Mesenchymal stem cell (in vitro differentiated cells and primary cell): ENCODE measurements around the gene BICRA.
A peak's percentile ranks its signal among the peaks of the same experiment; 100 is the strongest.

Experiments used
- DNase-seq: peaks from one replicate; pipeline ENCODE4 v3.0.0-alpha.2; 2013
- H2AFZ ChIP-seq: one replicate; pipeline ENCODE4 v1.6.1; 2013; ENCODE audit warnings: low read depth, mild to moderate bottlenecking, control low read depth, inconsistent platforms, low read length, moderate library complexity
- H2AK5ac ChIP-seq: 2 replicates; pipeline ENCODE4 v1.6.1; 2013; ENCODE audit warnings: low read length, moderate library complexity, mild to moderate bottlenecking, inconsistent platforms; ENCODE audit not compliant: severe bottlenecking
- H2BK120ac ChIP-seq: one replicate; pipeline ENCODE4 v1.6.1; 2013; ENCODE audit warnings: low read depth, mild to moderate bottlenecking, inconsistent platforms, low read length, moderate library complexity
- H2BK12ac ChIP-seq, 2 experiments: one replicate each; pipeline ENCODE4 v1.6.1; 2013; ENCODE audit warnings: inconsistent platforms in 2 of 2, low read length in 2 of 2, mild to moderate bottlenecking in 2 of 2, moderate library complexity in 2 of 2, control low read depth in 1 of 2
- H2BK15ac ChIP-seq: one replicate; pipeline ENCODE4 v1.6.1; 2013; ENCODE audit warnings: mild to moderate bottlenecking, low read depth, inconsistent platforms; ENCODE audit not compliant: poor library complexity, severe bottlenecking
- H2BK5ac ChIP-seq: 2 replicates; pipeline ENCODE4 v1.6.1; 2013; ENCODE audit warnings: low read depth, mild to moderate bottlenecking, low read length, control low read depth, inconsistent platforms; ENCODE audit not compliant: poor library complexity, severe bottlenecking
- H3K14ac ChIP-seq, 2 experiments: one replicate each; pipeline ENCODE4 v1.6.1; 2013; ENCODE audit warnings: inconsistent platforms in 2 of 2, low read length in 2 of 2, control low read depth in 1 of 2, mild to moderate bottlenecking in 1 of 2, moderate library complexity in 1 of 2
- H3K18ac ChIP-seq, 2 experiments: one replicate each; pipeline ENCODE4 v1.6.1; 2013; ENCODE audit warnings: inconsistent platforms in 2 of 2, low read length in 2 of 2, control low read depth in 1 of 2, low read depth in 1 of 2, mild to moderate bottlenecking in 1 of 2
- H3K23ac ChIP-seq, 2 experiments: one replicate each; pipeline ENCODE4 v1.6.1; 2013; ENCODE audit warnings: inconsistent platforms in 2 of 2, low read length in 2 of 2, mild to moderate bottlenecking in 2 of 2, moderate library complexity in 2 of 2, control low read depth in 1 of 2
- H3K27ac ChIP-seq: 2 replicates; pipeline ENCODE4 v1.5.1; 2013; ENCODE audit warnings: mild to moderate bottlenecking, moderate library complexity, low read length, control low read depth, inconsistent platforms; ENCODE audit not compliant: poor library complexity, severe bottlenecking
- H3K27me3 ChIP-seq, 2 experiments: 2 replicates each; pipeline versions ENCODE4 v1.6.1 to v1.7.0; 2013; ENCODE audit warnings: low read length in 2 of 2, mild to moderate bottlenecking in 2 of 2, moderate library complexity in 2 of 2, control low read depth in 1 of 2, inconsistent platforms in 1 of 2; ENCODE audit not compliant: control insufficient read depth in 1 of 2, insufficient read depth in 1 of 2
- H3K36me3 ChIP-seq, 2 experiments: 2 replicates each; pipeline versions ENCODE4 v1.6.1 to v1.7.0; 2013; ENCODE audit warnings: low read length in 2 of 2, control low read depth in 1 of 2, inconsistent platforms in 1 of 2, low read depth in 1 of 2, mild to moderate bottlenecking in 1 of 2; ENCODE audit not compliant: insufficient read depth in 2 of 2, control insufficient read depth in 1 of 2
- H3K4ac ChIP-seq, 2 experiments: one replicate each; pipeline ENCODE4 v1.6.1; 2013; ENCODE audit warnings: inconsistent platforms in 2 of 2, low read length in 2 of 2, mild to moderate bottlenecking in 2 of 2, moderate library complexity in 2 of 2, control low read depth in 1 of 2, low read depth in 1 of 2
- H3K4me1 ChIP-seq: 2 replicates; pipeline ENCODE4 v1.6.1; 2013; ENCODE audit warnings: low read depth, low read length, control low read depth; ENCODE audit not compliant: control insufficient read depth, insufficient read depth
- H3K4me2 ChIP-seq: 2 replicates; pipeline ENCODE4 v1.6.1; 2013; ENCODE audit warnings: low read length, mild to moderate bottlenecking, inconsistent platforms; ENCODE audit not compliant: poor library complexity, severe bottlenecking
- H3K4me3 ChIP-seq, 2 experiments: 2 replicates each; pipeline versions ENCODE4 v1.5.1 to v1.7.0; 2013; ENCODE audit warnings: low read length in 2 of 2, mild to moderate bottlenecking in 2 of 2, control low read depth in 1 of 2, low read depth in 1 of 2; ENCODE audit not compliant: insufficient read depth in 1 of 2
- H3K79me1 ChIP-seq: replicated peaks from 2 replicates; pipeline ENCODE4 v1.6.1; 2013; ENCODE audit warnings: mild to moderate bottlenecking, control low read depth, low read length, inconsistent platforms; ENCODE audit not compliant: poor library complexity, severe bottlenecking
- H3K9ac ChIP-seq: 2 replicates; pipeline ENCODE4 v1.7.0; 2013; ENCODE audit warnings: mild to moderate bottlenecking, low read length, moderate library complexity
- H3K9me3 ChIP-seq: 2 replicates; pipeline ENCODE4 v1.7.0; 2013; ENCODE audit warnings: mild to moderate bottlenecking, low read length; ENCODE audit not compliant: control insufficient read depth
- H4K8ac ChIP-seq: one replicate; pipeline ENCODE4 v1.6.1; 2013; ENCODE audit warnings: inconsistent platforms, mild to moderate bottlenecking, low read length, moderate library complexity
- H4K91ac ChIP-seq: one replicate; pipeline ENCODE4 v1.6.1; 2013; ENCODE audit warnings: mild to moderate bottlenecking, low read length, inconsistent platforms
- WGBS: methylation state at CpG from one replicate; pipeline ENCODE4 v1.1.7; 2013; ENCODE audit warnings: mixed read lengths; 5-methylcytosine and 5-hydroxymethylcytosine counted together

The BICRA gene

DNA sequence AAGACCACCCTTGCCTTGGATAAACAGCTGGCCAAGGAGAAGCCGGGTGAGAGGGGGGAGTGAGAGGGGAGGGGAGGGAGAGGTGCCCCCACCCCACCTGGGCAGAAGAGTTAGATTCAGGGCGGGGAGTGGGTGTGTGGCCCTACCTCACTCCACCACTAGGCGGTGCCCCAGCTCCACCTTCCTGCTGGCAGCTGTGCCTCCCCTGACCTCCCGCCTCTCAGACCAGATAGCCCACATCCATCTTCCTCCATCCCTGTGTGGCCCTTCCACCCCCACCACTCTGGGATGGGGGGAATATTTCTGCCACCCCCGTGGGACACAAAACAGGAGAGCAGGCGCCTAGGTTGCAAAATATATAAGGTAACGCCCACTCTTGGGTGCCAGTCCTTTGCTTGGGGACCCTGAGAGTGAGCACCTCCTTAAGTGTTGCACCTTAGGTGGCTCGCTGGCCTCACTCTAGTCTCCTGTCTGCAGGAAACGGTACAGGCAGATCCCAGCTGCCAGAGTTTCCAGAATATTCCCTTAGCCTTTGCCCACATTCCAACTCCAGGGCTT lies 90.5 kb downstream of the BICRA start:
- Histone ChIP-seq H3K36me3 (peaks cover 56 to 79% of the 10 kb centered on the region in 2 experiments), H3K14ac (no peak overlapping the region), H3K18ac (no peak overlapping the region), H2AK5ac (no peak overlapping the region), H3K4ac (no peak overlapping the region), H2BK5ac (no peak overlapping the region), H2BK15ac (no peak overlapping the region), H2BK120ac (no peak overlapping the region), H2AFZ (no peak overlapping the region), H2BK12ac (no peak overlapping the region), H3K27me3 (no peaks in the 10 kb centered on the region), H3K4me3 (no peak overlapping the region), H3K4me2 (no peak overlapping the region), H3K27ac (no peak overlapping the region), H3K4me1 (peaks cover 3% of the 10 kb centered on the region), H3K9ac (no peak overlapping the region), H3K23ac (no peak overlapping the region), H4K91ac (no peak overlapping the region), H3K9me3 (no peaks in the 10 kb centered on the region), H4K8ac (no peak overlapping the region), H3K79me1 (peaks cover 24% of the 10 kb centered on the region)
- DNase-seq = peak; percentile 57
- 76% methylated on average over 8 of the region's 9 CpGs for WGBS

DNA sequence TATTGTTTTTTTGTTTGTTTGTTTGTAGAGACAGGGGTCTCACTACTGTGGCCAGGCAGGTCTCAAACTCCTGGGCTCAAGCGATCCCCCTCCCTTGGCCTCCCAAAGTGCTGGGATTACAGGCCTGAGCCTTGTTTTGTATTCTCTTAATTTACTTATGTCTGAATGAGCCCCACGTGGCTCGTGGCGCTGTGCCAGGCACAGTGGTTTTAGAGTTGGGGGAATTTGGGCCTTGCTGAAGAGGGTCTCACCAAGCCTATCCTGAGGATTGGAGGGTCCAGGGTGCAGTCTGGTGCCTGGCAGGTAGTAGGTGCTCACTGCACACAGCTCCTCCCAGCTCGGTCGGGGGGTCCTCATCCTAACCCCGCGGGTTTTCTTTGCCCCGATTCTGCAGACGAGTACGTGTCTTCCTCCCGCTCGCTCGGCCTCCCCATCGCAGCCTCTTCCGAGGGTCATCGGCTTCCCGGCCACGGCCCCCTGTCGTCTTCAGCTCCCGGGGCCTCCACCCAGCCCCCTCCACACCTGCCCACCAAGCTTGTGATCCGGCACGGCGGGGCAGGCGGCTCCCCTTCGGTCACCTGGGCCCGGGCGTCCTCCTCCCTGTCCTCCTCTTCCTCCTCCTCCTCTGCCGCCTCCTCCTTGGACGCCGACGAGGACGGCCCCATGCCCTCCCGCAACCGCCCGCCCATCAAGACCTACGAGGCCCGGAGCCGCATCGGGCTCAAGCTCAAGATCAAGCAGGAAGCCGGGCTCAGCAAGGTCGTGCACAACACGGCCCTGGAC lies 92.2 kb downstream of the BICRA start:
- H3K9me3 ChIP-seq = no peaks in the 10 kb centered on the region
- no peak overlapping the region for H3K23ac ChIP-seq
- no peak overlapping the region for H3K14ac ChIP-seq
- H2BK120ac ChIP-seq = no peak overlapping the region
- no peak for DNase-seq
- no peak overlapping the region for H2BK15ac ChIP-seq
- H4K8ac ChIP-seq = no peak overlapping the region
- H3K27ac ChIP-seq = no peak overlapping the region
- H2BK5ac ChIP-seq = no peak overlapping the region
- H3K4ac ChIP-seq = no peak overlapping the region
- no peaks in the 10 kb centered on the region for H3K27me3 ChIP-seq
- H2BK12ac ChIP-seq = no peak overlapping the region
- no peak overlapping the region for H2AFZ ChIP-seq
- H3K4me2 ChIP-seq = no peak overlapping the region
- H3K79me1 ChIP-seq = peaks cover 20% of the 10 kb centered on the region
- WGBS = 97% methylated on average over 43 of the region's 43 CpGs
- H3K9ac ChIP-seq = no peak overlapping the region
- no peak overlapping the region for H4K91ac ChIP-seq
- H3K18ac ChIP-seq = no peak overlapping the region
- H3K4me1 ChIP-seq = peaks cover 3% of the 10 kb centered on the region
- no peak overlapping the region for H3K4me3 ChIP-seq
- H3K36me3 ChIP-seq = peaks cover 48 to 62% of the 10 kb centered on the region in 2 experiments
- H2AK5ac ChIP-seq = no peak overlapping the region

DNA sequence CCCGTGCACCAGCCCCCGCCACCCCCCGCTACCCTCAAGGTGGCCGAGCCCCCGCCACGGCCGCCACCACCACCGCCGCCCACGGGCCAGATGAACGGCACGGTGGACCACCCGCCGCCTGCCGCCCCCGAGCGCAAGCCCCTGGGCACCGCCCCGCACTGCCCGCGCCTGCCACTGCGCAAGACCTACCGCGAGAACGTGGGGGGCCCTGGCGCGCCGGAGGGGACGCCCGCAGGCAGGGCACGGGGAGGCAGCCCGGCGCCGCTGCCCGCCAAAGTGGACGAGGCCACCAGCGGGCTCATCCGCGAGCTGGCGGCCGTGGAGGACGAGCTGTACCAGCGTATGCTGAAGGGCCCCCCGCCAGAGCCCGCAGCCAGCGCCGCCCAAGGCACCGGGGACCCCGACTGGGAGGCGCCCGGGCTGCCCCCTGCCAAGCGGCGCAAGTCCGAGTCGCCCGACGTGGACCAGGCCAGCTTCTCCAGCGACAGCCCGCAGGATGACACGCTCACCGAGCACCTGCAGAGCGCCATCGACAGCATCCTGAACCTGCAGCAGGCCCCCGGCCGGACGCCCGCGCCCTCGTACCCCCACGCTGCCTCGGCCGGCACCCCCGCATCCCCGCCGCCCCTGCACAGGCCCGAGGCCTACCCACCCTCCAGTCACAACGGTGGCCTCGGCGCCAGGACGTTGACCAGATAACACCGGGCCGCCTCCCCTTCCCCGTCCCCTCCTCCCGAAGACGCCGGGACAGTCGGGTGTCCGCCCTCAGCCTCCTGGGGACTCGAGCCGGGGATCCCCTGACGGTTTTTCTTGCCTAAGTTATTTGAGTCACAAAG lies 93.0 kb downstream of the BICRA start:
- H2BK120ac ChIP-seq = no peak overlapping the region
- H3K4me2 ChIP-seq = no peak overlapping the region
- H2AFZ ChIP-seq = no peak overlapping the region
- no peak overlapping the region for H3K18ac ChIP-seq
- peaks cover 13% of the 10 kb centered on the region for H3K79me1 ChIP-seq
- no peak overlapping the region for H3K23ac ChIP-seq
- H3K36me3 ChIP-seq = peaks cover 43 to 54% of the 10 kb centered on the region in 2 experiments
- 97% methylated on average over 86 of the region's 91 CpGs for WGBS
- H4K91ac ChIP-seq = peak overlapping the region; percentile 9
- H3K27ac ChIP-seq = no peak overlapping the region
- H2BK5ac ChIP-seq = no peak overlapping the region
- no peak overlapping the region for H3K14ac ChIP-seq
- H3K9ac ChIP-seq = no peak overlapping the region
- no peak overlapping the region for H2AK5ac ChIP-seq
- H3K9me3 ChIP-seq = no peaks in the 10 kb centered on the region
- no peak overlapping the region for H2BK12ac ChIP-seq
- no peak overlapping the region for H3K4ac ChIP-seq
- H3K4me3 ChIP-seq = no peak overlapping the region
- no peak overlapping the region for H4K8ac ChIP-seq
- H2BK15ac ChIP-seq = no peak overlapping the region
- no peaks in the 10 kb centered on the region for H3K27me3 ChIP-seq
- DNase-seq = no peak
- peaks cover 3% of the 10 kb centered on the region for H3K4me1 ChIP-seq

DNA sequence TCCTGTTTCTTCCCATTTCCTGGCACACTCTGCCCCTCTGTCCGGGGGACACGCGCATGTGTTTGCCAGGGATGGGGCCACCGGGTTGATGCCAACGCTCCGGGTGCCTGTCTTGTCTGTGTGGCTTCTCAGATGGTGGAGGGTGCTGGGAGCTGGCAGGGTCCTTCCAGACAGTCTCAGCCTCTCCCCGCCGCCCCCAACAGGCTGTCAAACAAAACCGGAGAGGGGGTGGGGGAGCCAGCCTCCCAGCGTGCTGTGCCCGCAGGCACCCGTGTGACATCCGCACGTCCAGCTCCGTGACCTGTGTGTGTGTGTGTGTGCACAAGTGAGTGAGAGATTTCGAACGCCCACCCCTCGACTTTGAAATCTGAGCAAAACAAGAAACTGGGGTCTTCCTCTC lies 93.7 kb downstream of the BICRA start:
- no peaks in the 10 kb centered on the region for H3K27me3 ChIP-seq
- H2BK12ac ChIP-seq = no peak overlapping the region
- H3K4ac ChIP-seq = no peak overlapping the region
- H3K4me1 ChIP-seq = peaks cover 3% of the 10 kb centered on the region
- peaks cover 43 to 52% of the 10 kb centered on the region in 2 experiments for H3K36me3 ChIP-seq
- H2AFZ ChIP-seq = no peak overlapping the region
- no peak overlapping the region for H2BK120ac ChIP-seq
- no peak overlapping the region for H3K23ac ChIP-seq
- H4K8ac ChIP-seq = no peak overlapping the region
- no peak overlapping the region for H4K91ac ChIP-seq
- H3K14ac ChIP-seq = no peak overlapping the region
- H3K9ac ChIP-seq = no peak overlapping the region
- no peak overlapping the region for H2BK15ac ChIP-seq
- H3K9me3 ChIP-seq = no peaks in the 10 kb centered on the region
- no peak overlapping the region for H2BK5ac ChIP-seq
- WGBS = 96% methylated on average over 9 of the region's 18 CpGs
- no peak overlapping the region for H3K27ac ChIP-seq
- no peak overlapping the region for H3K4me3 ChIP-seq
- peaks cover 13% of the 10 kb centered on the region for H3K79me1 ChIP-seq
- H3K4me2 ChIP-seq = no peak overlapping the region
- H3K18ac ChIP-seq = no peak overlapping the region
- no peak for DNase-seq
- no peak overlapping the region for H2AK5ac ChIP-seq
